Measurements from ENCODE around the gene C1QTNF7.

The C1QTNF7 gene

GRCh38 chr4:15414551-15415091, 13.2 kb upstream of the C1QTNF7 start:
- no peak for FAIRE-seq

GRCh38 chr4:15416357-15417232, 11.2 kb upstream of the C1QTNF7 start:
- no peak for FAIRE-seq

- no peak for FAIRE-seq
Measured at GRCh38 chr4:15417233-15417660, 10.6 kb upstream of the C1QTNF7 start.

- no peak for FAIRE-seq
Measured at GRCh38 chr4:15418956-15419355, 8.9 kb upstream of the C1QTNF7 start.

- no peak for FAIRE-seq
Measured at GRCh38 chr4:15420642-15421041, 7.2 kb upstream of the C1QTNF7 start.

- no peak for FAIRE-seq
Measured at GRCh38 chr4:15423285-15423711, 4.5 kb upstream of the C1QTNF7 start.

- FAIRE-seq = no peak
Measured at GRCh38 chr4:15425520-15425919, 2.3 kb upstream of the C1QTNF7 start.

GRCh38 chr4:15427161-15427560, 672 bp upstream of the C1QTNF7 start:
- no peak for FAIRE-seq

- no peak for FAIRE-seq
Measured at GRCh38 chr4:15428611-15429010, 778 bp downstream of the C1QTNF7 start.

- FAIRE-seq = no peak
Measured at GRCh38 chr4:15434091-15434490, 6.3 kb downstream of the C1QTNF7 start.

- no peak for FAIRE-seq
Measured at GRCh38 chr4:15434676-15435075, 6.8 kb downstream of the C1QTNF7 start.

GRCh38 chr4:15436513-15436912, 8.7 kb downstream of the C1QTNF7 start:
- FAIRE-seq = no peak

- no peak for FAIRE-seq
Measured at GRCh38 chr4:15438939-15439524, 11.2 kb downstream of the C1QTNF7 start.

- FAIRE-seq = no peak
Measured at GRCh38 chr4:15443371-15444160, 15.7 kb downstream of the C1QTNF7 start.

GRCh38 chr4:15444276-15444675, 16.4 kb downstream of the C1QTNF7 start:
- FAIRE-seq = no peak

GRCh38 chr4:15444879-15445547, 17.2 kb downstream of the C1QTNF7 start:
- FAIRE-seq = no peak

GRCh38 chr4:15451181-15451865, 23.5 kb downstream of the C1QTNF7 start:
- FAIRE-seq = no peak

- no peak for FAIRE-seq
Measured at GRCh38 chr4:15451866-15452765, 24.3 kb downstream of the C1QTNF7 start.

- FAIRE-seq = no peak
Measured at GRCh38 chr4:15455290-15455689, 27.5 kb downstream of the C1QTNF7 start.

- peak; percentile 43 for FAIRE-seq
Measured at GRCh38 chr4:15457406-15458201, 29.8 kb downstream of the C1QTNF7 start.

Measured in colon (tissue), 2 donors.